Measurements from ENCODE around the gene RPAP3.

The RPAP3 gene

GRCh38 chr12:47710278-47710677 is 4.4 kb upstream of the RPAP3 start:
- DNase-seq (ENCODE audit: low read depth), result no peak
- no peak overlapping the region for H3K4me3 ChIP-seq (ENCODE audit: control insufficient read depth, low read depth, low read length)
- no peak for TF ChIP-seq CTCF (conservative IDR thresholded peaks at IDR 0.05; ENCODE audit: control insufficient read depth, insufficient read depth, low read depth, low read length)

GRCh38 chr12:47709671-47710070 is 3.8 kb upstream of the RPAP3 start:
- no peak for DNase-seq (ENCODE audit: low read depth)
- H3K4me3 ChIP-seq (ENCODE audit: control insufficient read depth, low read depth, low read length), result no peak overlapping the region
- TF ChIP-seq CTCF (conservative IDR thresholded peaks at IDR 0.05; ENCODE audit: control insufficient read depth, insufficient read depth, low read depth, low read length), result no peak

DNA sequence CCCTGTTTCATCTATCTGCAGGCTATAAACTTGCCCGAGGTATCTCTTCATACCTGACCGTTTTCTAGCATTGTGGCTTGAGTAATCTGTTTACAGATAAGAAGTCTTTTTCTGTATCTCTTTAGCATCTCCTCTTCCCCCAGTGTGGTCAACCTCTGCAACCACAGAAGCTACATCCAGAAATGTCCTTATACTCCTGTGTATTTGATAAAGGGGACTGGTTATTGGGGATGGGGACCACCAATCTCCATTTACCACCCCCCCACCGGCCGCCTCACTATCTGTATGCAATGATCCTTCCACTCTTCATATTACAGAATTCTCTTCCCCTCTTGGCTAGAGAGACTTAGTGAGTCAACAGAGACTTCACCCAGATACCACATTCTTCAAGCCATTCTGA is 3.4 kb upstream of the RPAP3 start:
- no peak for DNase-seq (ENCODE audit: low read depth)
- H3K4me3 ChIP-seq (ENCODE audit: control insufficient read depth, low read depth, low read length), result no peak overlapping the region
- TF ChIP-seq CTCF (conservative IDR thresholded peaks at IDR 0.05; ENCODE audit: control insufficient read depth, insufficient read depth, low read depth, low read length), result no peak

GRCh38 chr12:47707905-47708543 is 2.2 kb upstream of the RPAP3 start:
- DNase-seq (ENCODE audit: low read depth), result no peak
- TF ChIP-seq CTCF (conservative IDR thresholded peaks at IDR 0.05; ENCODE audit: control insufficient read depth, insufficient read depth, low read depth, low read length), result no peak
- H3K4me3 ChIP-seq (ENCODE audit: control insufficient read depth, low read depth, low read length), result no peak overlapping the region

DNA sequence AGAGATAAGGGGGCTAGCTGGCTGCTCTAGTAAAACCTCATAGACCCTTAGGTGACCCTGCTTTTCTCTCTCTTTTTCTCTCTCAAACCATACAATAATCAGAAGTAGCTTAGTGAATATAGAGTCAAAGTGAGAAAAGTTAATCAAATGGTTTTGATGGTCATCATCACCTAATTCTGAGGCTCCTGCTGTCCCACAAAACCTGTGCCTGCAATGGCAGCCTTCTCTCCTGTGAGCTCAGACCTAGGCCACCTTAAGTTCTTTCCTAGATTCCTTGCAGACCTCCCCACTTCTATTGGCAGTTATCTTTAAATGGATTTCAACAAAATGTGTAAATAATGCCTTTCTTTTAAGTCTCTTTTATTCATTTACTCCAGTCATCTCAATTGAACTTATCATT is 1.5 kb upstream of the RPAP3 start:
- no peak for DNase-seq (ENCODE audit: low read depth)
- TF ChIP-seq CTCF (conservative IDR thresholded peaks at IDR 0.05; ENCODE audit: control insufficient read depth, insufficient read depth, low read depth, low read length), result no peak
- H3K4me3 ChIP-seq (ENCODE audit: control insufficient read depth, low read depth, low read length), result no peak overlapping the region

GRCh38 chr12:47705229-47705565 is 633 bp downstream of the RPAP3 start:
- DNase-seq (ENCODE audit: low read depth), result no peak
- H3K4me3 ChIP-seq (ENCODE audit: control insufficient read depth, low read depth, low read length), result peak overlapping the region; percentile 57
- no peak for TF ChIP-seq CTCF (conservative IDR thresholded peaks at IDR 0.05; ENCODE audit: control insufficient read depth, insufficient read depth, low read depth, low read length)

DNA sequence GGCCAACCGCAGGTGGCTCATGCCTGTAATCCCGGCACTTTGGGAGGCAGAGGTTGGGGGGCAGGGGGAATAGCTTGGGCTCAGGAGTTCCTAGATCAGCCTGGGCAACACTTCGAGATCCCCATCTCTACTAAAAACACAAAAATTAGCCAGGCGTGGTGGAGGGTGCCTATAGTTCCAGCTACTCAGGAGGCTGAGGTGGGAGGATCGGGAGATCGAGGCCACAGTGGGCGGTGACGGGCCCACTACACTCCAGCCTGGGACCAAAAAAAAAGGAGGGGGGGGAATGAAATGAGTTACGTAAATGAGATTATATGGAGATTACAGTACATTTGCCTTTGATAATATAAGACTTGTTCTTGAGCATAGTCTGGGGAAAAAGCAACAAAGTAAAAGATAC is 1.1 kb downstream of the RPAP3 start:
- TF ChIP-seq CTCF (conservative IDR thresholded peaks at IDR 0.05; ENCODE audit: control insufficient read depth, insufficient read depth, low read depth, low read length), result no peak
- H3K4me3 ChIP-seq (ENCODE audit: control insufficient read depth, low read depth, low read length), result peak overlapping the region; percentile 57
- DNase-seq (ENCODE audit: low read depth), result no peak
